ENCODE results near the gene SNED1.

Gene SNED1

GRCh38 chr2:241088376-241088775 is 90.0 kb downstream of the SNED1 start:
- Histone ChIP-seq H3K4me2 (no peak overlapping the region), H3K27ac (no peak overlapping the region), H3K27me3 (ENCODE audit: insufficient read depth, low read depth) (no peaks in the 10 kb centered on the region), H3K9ac (no peak overlapping the region), H3K4me3 (IDR thresholded peaks at IDR 0.05; ENCODE audit: insufficient read depth, low read depth, low read length) (no peak overlapping the region), H3K36me3 (ENCODE audit: insufficient read depth) (no peaks in the 10 kb centered on the region), H4K20me1 (ENCODE audit: insufficient read depth) (no peaks in the 10 kb centered on the region), H2AFZ (ENCODE audit: low read depth) (no peak overlapping the region), H3K79me2 (ENCODE audit: insufficient read depth, low read depth) (no peaks in the 10 kb centered on the region), H3K4me1 (ENCODE audit: low read depth, poor library complexity, severe bottlenecking) (no peaks in the 10 kb centered on the region)
- TF ChIP-seq CTCF (conservative IDR thresholded peaks at IDR 0.05; ENCODE audit: low read depth, low read length): no peak

GRCh38 chr2:241088791-241089732 is 90.6 kb downstream of the SNED1 start:
- H3K4me3 ChIP-seq (IDR thresholded peaks at IDR 0.05; ENCODE audit: insufficient read depth, low read depth, low read length): no peak overlapping the region
- no peak overlapping the region for H2AFZ ChIP-seq (ENCODE audit: low read depth)
- no peak overlapping the region for H3K4me2 ChIP-seq
- no peak overlapping the region for H3K9ac ChIP-seq
- no peak overlapping the region for H3K27ac ChIP-seq
- TF ChIP-seq CTCF (conservative IDR thresholded peaks at IDR 0.05; ENCODE audit: low read depth, low read length): no peak
- no peaks in the 10 kb centered on the region for H3K79me2 ChIP-seq (ENCODE audit: insufficient read depth, low read depth)
- H4K20me1 ChIP-seq (ENCODE audit: insufficient read depth): no peaks in the 10 kb centered on the region
- no peaks in the 10 kb centered on the region for H3K4me1 ChIP-seq (ENCODE audit: low read depth, poor library complexity, severe bottlenecking)
- no peaks in the 10 kb centered on the region for H3K27me3 ChIP-seq (ENCODE audit: insufficient read depth, low read depth)
- H3K36me3 ChIP-seq (ENCODE audit: insufficient read depth): no peaks in the 10 kb centered on the region

- no peak overlapping the region for H2AFZ ChIP-seq (ENCODE audit: low read depth)
- H3K79me2 ChIP-seq (ENCODE audit: insufficient read depth, low read depth): no peaks in the 10 kb centered on the region
- no peaks in the 10 kb centered on the region for H3K4me1 ChIP-seq (ENCODE audit: low read depth, poor library complexity, severe bottlenecking)
- no peak overlapping the region for H3K9ac ChIP-seq
- no peaks in the 10 kb centered on the region for H3K27me3 ChIP-seq (ENCODE audit: insufficient read depth, low read depth)
- no peaks in the 10 kb centered on the region for H3K36me3 ChIP-seq (ENCODE audit: insufficient read depth)
- no peak overlapping the region for H3K4me3 ChIP-seq (IDR thresholded peaks at IDR 0.05; ENCODE audit: insufficient read depth, low read depth, low read length)
- H3K4me2 ChIP-seq: no peak overlapping the region
- no peaks in the 10 kb centered on the region for H4K20me1 ChIP-seq (ENCODE audit: insufficient read depth)
- no peak for TF ChIP-seq CTCF (conservative IDR thresholded peaks at IDR 0.05; ENCODE audit: low read depth, low read length)
- no peak overlapping the region for H3K27ac ChIP-seq
Measured at GRCh38 chr2:241091201-241091600, 92.8 kb downstream of the SNED1 start.

GRCh38 chr2:241091734-241092445 is 93.5 kb downstream of the SNED1 start:
- Histone ChIP-seq H3K4me1 (ENCODE audit: low read depth, poor library complexity, severe bottlenecking) (no peaks in the 10 kb centered on the region), H3K9ac (no peak overlapping the region), H3K79me2 (ENCODE audit: insufficient read depth, low read depth) (no peaks in the 10 kb centered on the region), H2AFZ (ENCODE audit: low read depth) (no peak overlapping the region), H3K4me2 (no peak overlapping the region), H3K36me3 (ENCODE audit: insufficient read depth) (peaks cover under 1% of the 10 kb centered on the region; the same call in 1 of the 2 replicates), H3K4me3 (IDR thresholded peaks at IDR 0.05; ENCODE audit: insufficient read depth, low read depth, low read length) (no peak overlapping the region), H3K27ac (no peak overlapping the region), H4K20me1 (ENCODE audit: insufficient read depth) (no peaks in the 10 kb centered on the region), H3K27me3 (ENCODE audit: insufficient read depth, low read depth) (no peaks in the 10 kb centered on the region)
- no peak for TF ChIP-seq CTCF (conservative IDR thresholded peaks at IDR 0.05; ENCODE audit: low read depth, low read length)
